ENCODE results near the gene ADARB2.

Gene ADARB2

DNA sequence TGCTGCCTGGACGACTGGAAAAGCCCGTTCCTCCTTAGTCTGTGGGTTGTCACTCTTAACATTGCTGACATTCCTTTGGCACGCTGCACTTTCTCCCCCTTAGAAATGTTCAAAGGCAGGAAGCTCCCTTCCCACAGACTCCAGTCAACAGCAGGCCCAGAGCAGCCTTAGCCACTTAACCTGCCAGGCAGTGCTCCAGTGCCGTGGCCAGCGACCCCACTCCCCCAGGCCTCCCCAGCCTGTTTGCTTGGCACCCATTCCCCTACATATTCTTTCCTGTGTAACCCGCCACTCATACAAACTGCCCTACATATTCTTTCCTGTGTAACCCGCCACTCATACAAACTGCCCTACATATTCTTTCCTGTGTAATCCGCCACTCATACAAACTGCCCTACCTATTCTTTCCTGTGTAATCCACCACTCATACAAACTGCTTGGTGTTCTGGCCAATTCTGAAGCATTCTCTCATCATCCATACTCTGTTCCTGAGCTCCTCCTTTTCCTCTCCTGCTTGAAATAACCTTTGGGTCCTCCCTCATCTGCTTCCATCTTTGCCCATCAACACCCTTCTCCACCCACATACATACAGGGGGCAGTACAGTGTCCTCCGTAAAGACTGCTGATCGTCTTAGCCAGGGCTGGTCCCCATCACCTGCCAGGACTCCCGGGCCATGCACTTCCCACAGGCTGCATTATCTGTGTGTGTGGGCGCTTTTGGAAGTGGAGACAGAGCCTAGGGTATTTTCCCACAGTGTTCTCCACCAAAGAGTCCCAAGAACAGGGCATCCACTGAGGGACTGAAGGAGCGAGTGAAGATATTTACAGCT lies 57.3 kb downstream of the ADARB2 start:
- Histone ChIP-seq H3K36me3 (no peaks in the 10 kb centered on the region), H3K27ac (no peak overlapping the region), H3K4me1 (ENCODE audit: control insufficient read depth in 1 of 2, insufficient read depth in 1 of 2, low read depth in 1 of 2, low read length in 1 of 2) (no peaks in the 10 kb centered on the region)

DNA sequence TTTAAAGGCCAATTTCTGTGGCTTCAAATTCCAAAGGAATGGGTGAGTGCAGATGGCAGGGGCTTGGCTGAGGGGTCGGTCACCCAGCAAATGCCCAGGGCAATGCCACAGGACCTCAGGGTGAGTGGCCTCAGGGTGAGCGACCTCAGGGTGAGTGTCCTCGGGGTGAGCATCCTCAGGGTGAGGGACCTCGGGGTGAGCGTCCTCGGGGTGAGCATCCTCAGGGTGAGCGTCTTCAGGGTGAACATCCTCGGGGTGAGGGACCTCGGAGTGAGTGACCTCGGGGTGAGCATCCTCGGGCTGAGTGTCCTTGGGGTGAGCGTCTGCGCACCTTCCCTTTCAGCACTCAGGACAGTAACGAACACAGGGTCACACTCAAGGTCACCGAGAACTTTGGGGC lies 59.2 kb downstream of the ADARB2 start:
- Histone ChIP-seq H3K4me3 (ENCODE audit: low read depth in 1 of 2, low read length in 1 of 2) (no peak overlapping the region), H3K36me3 (no peaks in the 10 kb centered on the region), H3K27me3 (no peaks in the 10 kb centered on the region), H3K9me3 (no peaks in the 10 kb centered on the region), H3K4me1 (ENCODE audit: control insufficient read depth in 1 of 2, insufficient read depth in 1 of 2, low read depth in 1 of 2, low read length in 1 of 2) (no peaks in the 10 kb centered on the region), H3K27ac (no peak overlapping the region)
- TF ChIP-seq, protein P1, sequence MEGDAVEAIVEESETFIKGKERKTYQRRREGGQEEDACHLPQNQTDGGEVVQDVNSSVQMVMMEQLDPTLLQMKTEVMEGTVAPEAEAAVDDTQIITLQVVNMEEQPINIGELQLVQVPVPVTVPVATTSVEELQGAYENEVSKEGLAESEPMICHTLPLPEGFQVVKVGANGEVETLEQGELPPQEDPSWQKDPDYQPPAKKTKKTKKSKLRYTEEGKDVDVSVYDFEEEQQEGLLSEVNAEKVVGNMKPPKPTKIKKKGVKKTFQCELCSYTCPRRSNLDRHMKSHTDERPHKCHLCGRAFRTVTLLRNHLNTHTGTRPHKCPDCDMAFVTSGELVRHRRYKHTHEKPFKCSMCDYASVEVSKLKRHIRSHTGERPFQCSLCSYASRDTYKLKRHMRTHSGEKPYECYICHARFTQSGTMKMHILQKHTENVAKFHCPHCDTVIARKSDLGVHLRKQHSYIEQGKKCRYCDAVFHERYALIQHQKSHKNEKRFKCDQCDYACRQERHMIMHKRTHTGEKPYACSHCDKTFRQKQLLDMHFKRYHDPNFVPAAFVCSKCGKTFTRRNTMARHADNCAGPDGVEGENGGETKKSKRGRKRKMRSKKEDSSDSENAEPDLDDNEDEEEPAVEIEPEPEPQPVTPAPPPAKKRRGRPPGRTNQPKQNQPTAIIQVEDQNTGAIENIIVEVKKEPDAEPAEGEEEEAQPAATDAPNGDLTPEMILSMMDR (IDR thresholded peaks at IDR 0.05) = no peak

More for the DNA sequence above, 57.3 kb downstream of the ADARB2 start:
- Histone ChIP-seq H3K4me3 (ENCODE audit: low read depth in 1 of 2, low read length in 1 of 2) (no peak overlapping the region), H3K27me3 (no peaks in the 10 kb centered on the region), H3K9me3 (no peaks in the 10 kb centered on the region)
- TF ChIP-seq, protein P1 (IDR thresholded peaks at IDR 0.05) = no peak

DNA sequence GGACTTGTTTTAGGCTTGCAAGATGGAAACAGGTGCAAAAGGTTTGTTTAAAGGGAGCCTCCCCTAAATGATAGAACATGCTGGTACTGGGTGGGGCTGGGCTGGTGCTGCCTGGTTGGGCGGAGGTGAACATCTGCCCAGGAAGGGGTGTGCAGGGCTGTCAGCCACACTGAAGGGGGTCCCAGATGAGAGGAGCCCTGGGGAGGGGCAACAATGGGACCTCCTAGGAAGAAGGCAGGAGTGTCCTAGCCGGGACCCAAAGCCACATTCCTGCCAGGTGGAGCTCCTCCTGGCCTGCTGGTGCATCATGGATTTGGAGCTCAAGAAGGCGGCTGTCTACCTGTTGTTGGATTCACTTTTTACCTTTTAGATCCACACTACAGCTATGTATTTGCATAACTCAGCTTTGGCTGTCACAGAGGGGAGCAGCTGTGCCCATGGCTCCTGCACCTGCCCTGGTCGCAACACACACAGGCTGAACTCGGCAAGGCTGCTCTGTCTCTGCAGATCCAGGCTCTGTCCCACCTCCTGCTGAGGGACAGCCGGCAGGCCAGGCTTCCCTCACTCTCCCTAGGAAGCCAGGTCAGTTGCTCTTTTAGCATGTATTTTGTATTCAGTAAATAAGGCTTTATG lies 59.9 kb downstream of the ADARB2 start:
- H3K27me3 ChIP-seq = no peaks in the 10 kb centered on the region
- no peaks in the 10 kb centered on the region for H3K4me1 ChIP-seq (ENCODE audit: control insufficient read depth in 1 of 2, insufficient read depth in 1 of 2, low read depth in 1 of 2, low read length in 1 of 2)
- H3K27ac ChIP-seq = no peak overlapping the region
- H3K4me3 ChIP-seq (ENCODE audit: low read depth in 1 of 2, low read length in 1 of 2) = no peak overlapping the region
- TF ChIP-seq, protein P1 (IDR thresholded peaks at IDR 0.05) = no peak
- H3K36me3 ChIP-seq = no peaks in the 10 kb centered on the region
- no peaks in the 10 kb centered on the region for H3K9me3 ChIP-seq

DNA sequence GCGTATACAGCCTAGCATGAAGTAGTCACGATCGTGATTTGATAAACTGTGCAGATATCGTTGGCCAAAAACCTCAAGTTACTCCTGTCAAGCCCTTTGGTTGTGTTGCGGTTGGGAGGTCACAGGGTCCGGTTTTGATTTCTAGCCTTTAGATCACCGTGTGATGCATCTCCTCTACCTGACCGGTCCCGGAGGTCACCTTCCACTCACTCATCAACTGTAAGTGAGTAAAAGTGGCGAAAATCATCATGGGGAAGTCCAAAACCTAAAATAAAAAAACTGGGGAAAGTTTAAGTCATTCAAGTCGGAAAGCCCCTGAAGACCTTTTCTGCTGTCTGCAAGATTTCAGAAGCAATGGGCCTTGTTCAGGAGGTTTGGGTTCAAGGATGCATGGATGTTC lies 62.8 kb downstream of the ADARB2 start:
- Histone ChIP-seq H3K27ac (no peak overlapping the region), H3K36me3 (no peaks in the 10 kb centered on the region), H3K4me3 (ENCODE audit: low read depth in 1 of 2, low read length in 1 of 2) (no peak overlapping the region), H3K4me1 (ENCODE audit: control insufficient read depth in 1 of 2, insufficient read depth in 1 of 2, low read depth in 1 of 2, low read length in 1 of 2) (no peaks in the 10 kb centered on the region), H3K9me3 (no peaks in the 10 kb centered on the region), H3K27me3 (no peaks in the 10 kb centered on the region)
- TF ChIP-seq, protein P1 (IDR thresholded peaks at IDR 0.05) = no peak

DNA sequence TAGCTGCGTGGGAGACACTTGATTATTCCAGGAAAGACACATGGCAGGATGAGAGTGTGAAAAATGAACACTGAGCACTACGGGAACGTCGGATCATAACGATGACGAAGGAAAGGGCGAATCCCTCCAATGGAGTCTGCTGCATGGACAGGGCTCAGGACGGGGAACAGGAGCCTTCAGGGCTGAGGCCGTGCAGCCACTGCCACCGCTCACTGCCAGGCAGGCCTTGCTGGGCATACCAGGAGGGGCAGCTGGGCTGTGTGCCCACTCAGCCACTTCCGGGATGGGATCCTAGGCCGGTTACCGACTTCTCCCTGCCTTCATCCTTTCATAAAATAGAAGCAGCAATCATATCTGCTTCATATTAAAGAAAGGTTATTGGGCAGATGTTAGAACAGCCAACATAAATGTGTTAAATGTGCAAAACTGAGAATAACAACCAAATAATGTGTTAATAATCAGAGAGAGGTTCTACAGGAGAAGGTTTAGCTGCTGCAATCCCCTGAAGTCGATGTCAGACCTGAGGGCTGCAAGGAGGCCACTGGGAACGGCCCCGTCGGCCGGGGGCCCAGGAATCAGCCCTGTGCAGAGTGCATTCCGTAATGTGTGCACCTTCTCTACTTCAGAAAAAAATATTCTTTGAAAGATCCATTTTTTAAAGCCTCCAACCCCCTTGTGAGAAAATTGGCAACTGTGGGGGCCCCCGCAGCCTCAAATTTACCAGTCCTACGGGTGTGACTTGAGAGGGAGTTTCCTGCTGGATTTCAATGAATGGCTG lies 63.6 kb downstream of the ADARB2 start:
- Histone ChIP-seq H3K27ac (no peak overlapping the region), H3K4me3 (ENCODE audit: low read depth in 1 of 2, low read length in 1 of 2) (no peak overlapping the region), H3K9me3 (no peaks in the 10 kb centered on the region), H3K36me3 (no peaks in the 10 kb centered on the region), H3K4me1 (ENCODE audit: control insufficient read depth in 1 of 2, insufficient read depth in 1 of 2, low read depth in 1 of 2, low read length in 1 of 2) (no peaks in the 10 kb centered on the region), H3K27me3 (no peaks in the 10 kb centered on the region)
- TF ChIP-seq, protein P1 (IDR thresholded peaks at IDR 0.05) = no peak
